SK-N-SH (cell line): ENCODE data around the gene NOX3. TPM values are rescaled to one million over a fixed set of nuclear protein-coding genes. Genes with fewer than 3 reads are reported as not detected.
"Not testable (repeated sequence)": the region's sequence is repeated elsewhere in the genome, so short reads cannot be mapped to it uniquely, and the experiment has no call there.

ENCODE experiments used
- CTCF ChIA-PET: fragments of 300-600, 350-600 bp; formaldehyde crosslinking; extraction: SDS; loops from one replicate; lab custom pipeline; 2021; lab: Yijun Ruan, JAX
- POLR2A ChIA-PET: fragments of 350-600 bp; sonication (Branson Sonifier 250); formaldehyde crosslinking; extraction: SDS; loops from one replicate; lab custom pipeline; 2020; ENCODE audit warnings: antibody characterized with exemption, inconsistent platforms; lab: Yijun Ruan, JAX
- DNase-seq: peaks from one replicate; pipeline ENCODE4 v3.0.0; 2012
- H2AFZ ChIP-seq: fragments of 200-600 bp; sonication (generic); 2 replicates; pipeline ENCODE4 v1.8.1; 2016; ENCODE audit warnings: antibody characterized with exemption, mild to moderate bottlenecking, low read depth
- H3F3A ChIP-seq: fragments of 200-600 bp; sonication (generic); replicated peaks from 2 replicates; pipeline ENCODE3; 2016; ENCODE audit warnings: antibody characterized with exemption, mild to moderate bottlenecking; ENCODE audit not compliant: insufficient read depth
- H3K27ac ChIP-seq, 2 experiments: fragments of 200-500 bp in 1 of 2; fragments of 200-600 bp in 1 of 2; sonication (Bioruptor generic) in 1 of 2; sonication (generic), shearing (Covaris generic) in 1 of 2; 2 replicates each; pipeline versions ENCODE4 v1.5.1 to v1.6.1; 2014 to 2016; ENCODE audit warnings: low read depth in 2 of 2, inconsistent platforms in 1 of 2, low read length in 1 of 2, mild to moderate bottlenecking in 1 of 2, mixed read lengths in 1 of 2
- H3K27me3 ChIP-seq: fragments of 200-600 bp; sonication (generic), shearing (Covaris generic); 2 replicates; pipeline ENCODE4 v1.6.1; 2016; ENCODE audit warnings: mixed run types; ENCODE audit not compliant: insufficient read depth
- H3K36me3 ChIP-seq, 2 experiments: fragments of 200-500 bp in 1 of 2; fragments of 200-600 bp in 1 of 2; sonication (Bioruptor generic) in 1 of 2; sonication (generic) in 1 of 2; replicated peaks in 1 of 2; 2 replicates each; pipeline versions ENCODE3 to v1.5.1; 2014 to 2016; ENCODE audit warnings: low read length in 1 of 2, mild to moderate bottlenecking in 1 of 2; ENCODE audit not compliant: insufficient read depth in 2 of 2, control insufficient read depth in 1 of 2
- H3K4me1 ChIP-seq, 2 experiments: fragments of 200-500 bp in 1 of 2; fragments of 200-600 bp in 1 of 2; sonication (Bioruptor generic) in 1 of 2; sonication (generic), shearing (Covaris generic) in 1 of 2; 2 replicates each; pipeline versions ENCODE4 v1.5.1 to v1.6.1; 2014 to 2016; ENCODE audit warnings: low read depth in 1 of 2, low read length in 1 of 2, mixed run types in 1 of 2; ENCODE audit not compliant: insufficient read depth in 2 of 2, control insufficient read depth in 1 of 2
- H3K4me2 ChIP-seq: fragments of 200-600 bp; sonication (generic), shearing (Covaris generic); 2 replicates; pipeline ENCODE4 v1.6.1; 2017; ENCODE audit warnings: mixed run types
- H3K4me3 ChIP-seq, 2 experiments: fragments of 200-500 bp in 1 of 2; fragments of 200-600 bp in 1 of 2; sonication (Bioruptor generic) in 1 of 2; sonication (generic), shearing (Covaris generic) in 1 of 2; 2 replicates each; pipeline versions ENCODE4 v1.5.1 to v1.8.1; 2014 to 2016; ENCODE audit warnings: low read depth in 2 of 2, inconsistent platforms in 1 of 2, low read length in 1 of 2, mild to moderate bottlenecking in 1 of 2, mixed read lengths in 1 of 2, moderate library complexity in 1 of 2
- H3K79me2 ChIP-seq: fragments of 200-600 bp; sonication (generic); 2 replicates; pipeline ENCODE4 v1.8.1; 2017; ENCODE audit warnings: mild to moderate bottlenecking; ENCODE audit not compliant: insufficient read depth
- H3K9ac ChIP-seq: fragments of 200-600 bp; sonication (generic); 2 replicates; pipeline ENCODE4 v1.6.1; 2017; ENCODE audit warnings: mixed run types
- H3K9me2 ChIP-seq: fragments of 200-600 bp; sonication (generic); 2 replicates; pipeline ENCODE4 v1.6.1; 2017; ENCODE audit warnings: mixed run types
- H3K9me3 ChIP-seq: fragments of 200-600 bp; sonication (generic); 2 replicates; pipeline ENCODE4 v1.6.1; 2017; ENCODE audit warnings: mixed run types, mild to moderate bottlenecking, moderate library complexity
- H4K20me1 ChIP-seq: fragments of 200-600 bp; sonication (generic); 2 replicates; pipeline ENCODE4 v1.6.1; 2017; ENCODE audit warnings: mild to moderate bottlenecking, mixed run types; ENCODE audit not compliant: insufficient read depth
- EP300 ChIP-seq, 2 experiments: IDR thresholded peaks; 2 replicates each; pipeline versions ENCODE4 v1.4.0 to v1.6.1; 2012; ENCODE audit warnings: borderline replicate concordance in 1 of 2, low read depth in 1 of 2, low read length in 1 of 2
- EZH2phosphoT487 ChIP-seq: fragments of 200-600 bp; sonication (generic); IDR thresholded peaks from 2 replicates; pipeline ENCODE4 v1.6.1; 2017; ENCODE audit warnings: low read depth, mixed run types, mild to moderate bottlenecking, antibody characterized with exemption, moderate library complexity, borderline replicate concordance
- FOSL2 ChIP-seq: IDR thresholded peaks from 2 replicates; pipeline ENCODE4 v1.4.0; 2012; ENCODE audit warnings: low read depth, mild to moderate bottlenecking, moderate library complexity, borderline replicate concordance
- FOXM1 ChIP-seq: IDR thresholded peaks from 2 replicates; pipeline ENCODE4 v1.4.0; 2012; ENCODE audit warnings: low read depth, mild to moderate bottlenecking
- GATA2 ChIP-seq: sonication (generic); formaldehyde crosslinking; IDR thresholded peaks from 2 replicates; pipeline ENCODE4 v1.5.0; 2020; ENCODE audit warnings: mild to moderate bottlenecking, missing genetic modification reagents
- IRF3 ChIP-seq: fragments of 150-350 bp; IDR thresholded peaks from 2 replicates; pipeline ENCODE4 v1.6.1; 2016; ENCODE audit warnings: mild to moderate bottlenecking, low read depth, low read length
- JUND ChIP-seq: IDR thresholded peaks from 2 replicates; pipeline ENCODE4 v1.4.0; 2012
- NRF1 ChIP-seq: IDR thresholded peaks from 2 replicates; pipeline ENCODE4 v1.6.1; 2012; ENCODE audit warnings: low read depth, mild to moderate bottlenecking, low read length
- PBX3 ChIP-seq: IDR thresholded peaks from 2 replicates; pipeline ENCODE4; 2012
- POLR2AphosphoS5 ChIP-seq: IDR thresholded peaks from 2 replicates; pipeline ENCODE4 v1.6.1; 2012; ENCODE audit warnings: low read depth, low read length
- RAD21 ChIP-seq: IDR thresholded peaks from 2 replicates; pipeline ENCODE4 v1.6.1; 2012; ENCODE audit warnings: mild to moderate bottlenecking, low read length
- RCOR1 ChIP-seq: fragments of 150-350 bp; IDR thresholded peaks from 2 replicates; pipeline ENCODE4 v1.6.1; 2017; ENCODE audit warnings: antibody characterized with exemption, low read length
- RXRA ChIP-seq: IDR thresholded peaks from 2 replicates; pipeline ENCODE4 v1.4.0; 2012; ENCODE audit warnings: low read depth, mild to moderate bottlenecking, borderline replicate concordance
- SIN3A ChIP-seq: IDR thresholded peaks from 2 replicates; pipeline ENCODE4 v1.6.1; 2012; ENCODE audit warnings: low read depth, mild to moderate bottlenecking, low read length, moderate library complexity, borderline replicate concordance
- TCF12 ChIP-seq: IDR thresholded peaks from 2 replicates; pipeline ENCODE4 v1.4.0; 2012
- USF2 ChIP-seq: fragments of 150-350 bp; IDR thresholded peaks from 2 replicates; pipeline ENCODE4 v1.6.1; 2017; ENCODE audit warnings: antibody characterized with exemption, low read length, low read depth, borderline replicate concordance
- ZBTB33 ChIP-seq: IDR thresholded peaks from 2 replicates; pipeline ENCODE4 v1.4.0; 2012; ENCODE audit warnings: low read depth, borderline replicate concordance
- WGBS: methylation state at CpG from one replicate; pipeline ENCODE4 v1.1.6; 2017; ENCODE audit warnings: low lambda C conversion rate; 5-methylcytosine and 5-hydroxymethylcytosine counted together
- polyA plus RNA-seq, 3 experiments: library from polyadenylated mRNA; depleted of rRNA; stranded (reverse); fragments of >200 nt; gene quantifications; 2 replicates each; pipeline ENCODE4 v1.2.3, GENCODE V29; 2012

Gene NOX3
- polyA plus RNA-seq, 1 of the 3 experiments (the other 2 are of a cell fraction), result 0.02 TPM

- no peak for TF ChIP-seq USF2
- TF ChIP-seq ZBTB33, result no peak
- TF ChIP-seq RXRA, result no peak
- TF ChIP-seq EP300 (IDR thresholded peaks at IDR 0.05; ENCODE audit: borderline replicate concordance in 1 of 2, low read depth in 1 of 2, low read length in 1 of 2), result no peak
- no peak for TF ChIP-seq TCF12
- TF ChIP-seq POLR2AphosphoS5, result no peak
- TF ChIP-seq FOXM1, result no peak
Observed at GRCh38 chr6:155491421-155491820, 35.8 kb upstream of the NOX3 start (continued).

GRCh38 chr6:155488197-155488596 lies 32.6 kb upstream of the NOX3 start:
- CTCF ChIA-PET, result not testable (repeated sequence)
- WGBS, result 84% methylated on average over 6 of the region's 6 CpGs

GRCh38 chr6:155487371-155488130 lies 31.9 kb upstream of the NOX3 start:
- no peak overlapping the region for H3K4me3 ChIP-seq
- POLR2A ChIA-PET, result no interaction called here
- no peaks in the 10 kb centered on the region for H3K36me3 ChIP-seq
- H3K4me1 ChIP-seq, result 0 out of 4 replicates have a peak, but pooled peaks cover 0 to 1% of the 10 kb centered on the region in 2 experiments
- CTCF ChIA-PET, result interaction anchor here (0.7 to 1.5 kb wide), 3 partner anchors 16 to 299 kb away, joined by 3 to 5 read pairs (median 4); no protein-coding TSS in a partner anchor
- H3K27me3 ChIP-seq, result no peaks in the 10 kb centered on the region
- H3K9me3 ChIP-seq, result 0 out of 2 replicates have a peak, but pooled peaks cover 3% of the 10 kb centered on the region
- WGBS, result 74% methylated on average over 5 of the region's 5 CpGs
- no peak for DNase-seq
- H3K27ac ChIP-seq, result no peak overlapping the region
- H3K79me2 ChIP-seq, result no peaks in the 10 kb centered on the region
- TF ChIP-seq NRF1 (no peak), FOSL2 (no peak), SIN3A (no peak), RCOR1 (no peak), EZH2phosphoT487 (no peak), POLR2AphosphoS5 (no peak), JUND (no peak), IRF3 (no peak), PBX3 (no peak), FOXM1 (no peak), RAD21 (no peak), GATA2 (CRISPR knock-in tag) (no peak)
- H3K4me2 ChIP-seq, result no peak overlapping the region
- H4K20me1 ChIP-seq, result no peaks in the 10 kb centered on the region
- H3K9me2 ChIP-seq, result no peaks in the 10 kb centered on the region
- H2AFZ ChIP-seq, result no peak overlapping the region
- peaks cover 16% of the 10 kb centered on the region for H3F3A ChIP-seq
- H3K9ac ChIP-seq, result no peak overlapping the region

More at GRCh38 chr6:155488197-155488596, 32.6 kb upstream of the NOX3 start:
- H3K4me1 ChIP-seq, H2AFZ ChIP-seq, H3K36me3 ChIP-seq, H3K9me2 ChIP-seq, H3K27me3 ChIP-seq, H4K20me1 ChIP-seq, H3K79me2 ChIP-seq, H3K27ac ChIP-seq, POLR2A ChIA-PET, DNase-seq, H3K4me2 ChIP-seq, H3K4me3 ChIP-seq, H3K9me3 ChIP-seq, H3K9ac ChIP-seq: not testable (repeated sequence)
- peaks cover 22% of the 10 kb centered on the region for H3F3A ChIP-seq
